Measurements from ENCODE around the gene RALGDS. TPM values are rescaled to one million over a fixed set of nuclear protein-coding genes. Genes with fewer than 3 reads are reported as not detected.
"Not testable (repeated sequence)": the region's sequence is repeated elsewhere in the genome, so short reads cannot be mapped to it uniquely, and the experiment has no call there.

RALGDS gene
- total RNA-seq, 1 experiment from 2014 or later: 26.9 TPM

GRCh38 chr9:133073086-133074014 lies 47.7 kb downstream of the RALGDS start:
- Histone ChIP-seq H3K27ac (no peak overlapping the region), H3K27me3 (peaks cover 3% of the 10 kb centered on the region; the same call in 1 of the 2 replicates), H3K4me1 (peaks cover 6% of the 10 kb centered on the region; the same call in 1 of the 2 replicates), H3K4me3 (no peak overlapping the region), H3K36me3 (no peaks in the 10 kb centered on the region), H3K9me3 (replicated peaks) (no peaks in the 10 kb centered on the region)
- no peak for DNase-seq

GRCh38 chr9:133072210-133072609 lies 48.8 kb downstream of the RALGDS start:
- H3K27me3 ChIP-seq; H3K4me1 ChIP-seq; H3K36me3 ChIP-seq; H3K27ac ChIP-seq; DNase-seq; H3K9me3 ChIP-seq (replicated peaks); H3K4me3 ChIP-seq: not testable (repeated sequence)

GRCh38 chr9:133071484-133072150 lies 49.4 kb downstream of the RALGDS start:
- no peaks in the 10 kb centered on the region for H3K27me3 ChIP-seq
- no peaks in the 10 kb centered on the region for H3K36me3 ChIP-seq
- no peaks in the 10 kb centered on the region for H3K9me3 ChIP-seq (replicated peaks)
- DNase-seq: no peak
- no peak overlapping the region for H3K27ac ChIP-seq
- H3K4me1 ChIP-seq: peaks cover 6% of the 10 kb centered on the region; the same call in 1 of the 2 replicates
- H3K4me3 ChIP-seq: no peak overlapping the region

GRCh38 chr9:133070985-133071384 lies 50.1 kb downstream of the RALGDS start:
- not testable (repeated sequence) for H3K36me3 ChIP-seq; H3K27me3 ChIP-seq; H3K4me1 ChIP-seq; H3K4me3 ChIP-seq; H3K9me3 ChIP-seq (replicated peaks); H3K27ac ChIP-seq; DNase-seq

- H3K27me3 ChIP-seq; DNase-seq; H3K27ac ChIP-seq; H3K4me3 ChIP-seq; H3K9me3 ChIP-seq (replicated peaks); H3K36me3 ChIP-seq; H3K4me1 ChIP-seq: not testable (repeated sequence)
Observed at GRCh38 chr9:133070500-133070961, 50.5 kb downstream of the RALGDS start.

GRCh38 chr9:133068431-133068830 lies 52.6 kb downstream of the RALGDS start:
- not testable (repeated sequence) for H3K36me3 ChIP-seq; H3K27me3 ChIP-seq; DNase-seq; H3K9me3 ChIP-seq (replicated peaks); H3K4me1 ChIP-seq; H3K4me3 ChIP-seq; H3K27ac ChIP-seq

- DNase-seq: no peak
Observed at GRCh38 chr9:133067813-133068212, 53.2 kb downstream of the RALGDS start.

GRCh38 chr9:133067006-133067405 lies 54.0 kb downstream of the RALGDS start:
- Histone ChIP-seq H3K4me1 (no peaks in the 10 kb centered on the region), H3K9me3 (replicated peaks) (no peaks in the 10 kb centered on the region), H3K27ac (no peak overlapping the region), H3K4me3 (no peak overlapping the region), H3K27me3 (no peaks in the 10 kb centered on the region), H3K36me3 (no peaks in the 10 kb centered on the region)
- DNase-seq: no peak

More at GRCh38 chr9:133067813-133068212, 53.2 kb downstream of the RALGDS start:
- Histone ChIP-seq H3K27me3 (no peaks in the 10 kb centered on the region), H3K4me1 (no peaks in the 10 kb centered on the region), H3K36me3 (no peaks in the 10 kb centered on the region), H3K9me3 (replicated peaks) (no peaks in the 10 kb centered on the region), H3K27ac (no peak overlapping the region), H3K4me3 (no peak overlapping the region)

- H3K4me1 ChIP-seq: no peaks in the 10 kb centered on the region
- no peaks in the 10 kb centered on the region for H3K9me3 ChIP-seq (replicated peaks)
- no peaks in the 10 kb centered on the region for H3K36me3 ChIP-seq
- no peaks in the 10 kb centered on the region for H3K27me3 ChIP-seq
- DNase-seq: no peak
- H3K27ac ChIP-seq: no peak overlapping the region
- no peak overlapping the region for H3K4me3 ChIP-seq
Observed at GRCh38 chr9:133066181-133066983, 54.7 kb downstream of the RALGDS start.

- H3K27me3 ChIP-seq: no peaks in the 10 kb centered on the region
- no peak overlapping the region for H3K27ac ChIP-seq
- DNase-seq: no peak
- peaks cover 4% of the 10 kb centered on the region for H3K4me1 ChIP-seq
- H3K36me3 ChIP-seq: no peaks in the 10 kb centered on the region
- H3K9me3 ChIP-seq (replicated peaks): no peaks in the 10 kb centered on the region
- H3K4me3 ChIP-seq: no peak overlapping the region
Observed at GRCh38 chr9:133065070-133065388, 56.0 kb downstream of the RALGDS start.

GRCh38 chr9:133064241-133065069 lies 56.6 kb downstream of the RALGDS start:
- no peak overlapping the region for H3K27ac ChIP-seq

GRCh38 chr9:133063500-133064231 lies 57.4 kb downstream of the RALGDS start:
- Histone ChIP-seq H3K4me3 (no peak overlapping the region), H3K27ac (no peak overlapping the region), H3K4me1 (peaks cover 10% of the 10 kb centered on the region), H3K36me3 (peaks cover 4% of the 10 kb centered on the region; the same call in 1 of the 2 replicates), H3K27me3 (no peaks in the 10 kb centered on the region), H3K9me3 (replicated peaks) (no peaks in the 10 kb centered on the region)
- DNase-seq: no peak

More at GRCh38 chr9:133064241-133065069, 56.6 kb downstream of the RALGDS start:
- Histone ChIP-seq H3K36me3 (peaks cover under 1% of the 10 kb centered on the region; the same call in 1 of the 2 replicates), H3K9me3 (replicated peaks) (no peaks in the 10 kb centered on the region), H3K27me3 (no peaks in the 10 kb centered on the region), H3K4me3 (no peak overlapping the region), H3K4me1 (peaks cover 7% of the 10 kb centered on the region)
- no peak for DNase-seq

- DNase-seq: no peak
- Histone ChIP-seq H3K27me3 (no peaks in the 10 kb centered on the region), H3K4me3 (no peak overlapping the region), H3K36me3 (peaks cover 7% of the 10 kb centered on the region; the same call in 1 of the 2 replicates), H3K27ac (no peak overlapping the region), H3K9me3 (replicated peaks) (no peaks in the 10 kb centered on the region), H3K4me1 (peaks cover 10% of the 10 kb centered on the region)
Observed at GRCh38 chr9:133063159-133063499, 57.9 kb downstream of the RALGDS start.
